ENCODE measurements around the gene PDE4D. TPM values are rescaled to one million over a fixed set of nuclear protein-coding genes. Genes with fewer than 3 reads are reported as not detected.

PDE4D gene
- total RNA-seq, 1 experiment from 2014 or later: 3.6 TPM

DNA sequence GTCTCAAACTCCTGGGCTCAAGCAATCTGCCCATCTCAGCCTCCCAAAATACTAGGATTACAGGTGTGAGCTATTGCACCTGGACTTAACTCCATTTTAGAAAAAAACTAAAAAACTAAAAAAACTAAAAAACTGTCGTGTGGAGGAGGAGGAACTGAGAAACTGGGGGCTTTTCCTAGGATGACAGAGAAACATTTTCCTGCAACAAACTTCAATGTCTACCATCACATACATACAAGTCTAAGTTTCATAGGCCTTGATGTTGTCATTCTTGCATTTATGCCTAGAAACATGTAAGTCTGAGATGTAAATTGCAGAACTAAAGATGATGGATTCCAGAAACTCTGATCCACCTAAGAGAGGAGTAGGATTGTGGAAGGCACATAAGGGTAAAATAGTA lies 753.8 kb downstream of the PDE4D start:
- no peak for DNase-seq
- Histone ChIP-seq H3K36me3 (ENCODE audit: low read depth, low read length) (no peaks in the 10 kb centered on the region), H3K79me2 (ENCODE audit: low read length) (no peaks in the 10 kb centered on the region), H2AFZ (ENCODE audit: low read length) (no peak overlapping the region), H3F3A (ENCODE audit: low read length, unreplicated experiment) (no peaks in the 10 kb centered on the region), H3K27ac (ENCODE audit: low read length) (no peak overlapping the region), H3K4me2 (ENCODE audit: low read length) (no peak overlapping the region), H3K9ac (ENCODE audit: low read length) (no peak overlapping the region), H3K27me3 (ENCODE audit: low read length) (no peaks in the 10 kb centered on the region), H3K9me2 (replicated peaks; ENCODE audit: low read length) (no peaks in the 10 kb centered on the region), H3K9me3 (ENCODE audit: low read length) (no peaks in the 10 kb centered on the region), H4K20me1 (ENCODE audit: low read length) (no peaks in the 10 kb centered on the region), H3K4me1 (ENCODE audit: insufficient read depth, low read length) (peaks cover 14% of the 10 kb centered on the region; the same call in 1 of the 2 replicates), H3K4me3 (ENCODE audit: low read length) (no peak overlapping the region)
- no TSS peak for BruUV-seq (replicated peaks)
- CTCF ChIA-PET: no interaction called here
- intact Hi-C loops (cut with micrococcal nuclease): no loop called here
- POLR2A ChIA-PET (ENCODE audit: unreplicated experiment): no interaction called here
- TF ChIP-seq, protein P1, sequence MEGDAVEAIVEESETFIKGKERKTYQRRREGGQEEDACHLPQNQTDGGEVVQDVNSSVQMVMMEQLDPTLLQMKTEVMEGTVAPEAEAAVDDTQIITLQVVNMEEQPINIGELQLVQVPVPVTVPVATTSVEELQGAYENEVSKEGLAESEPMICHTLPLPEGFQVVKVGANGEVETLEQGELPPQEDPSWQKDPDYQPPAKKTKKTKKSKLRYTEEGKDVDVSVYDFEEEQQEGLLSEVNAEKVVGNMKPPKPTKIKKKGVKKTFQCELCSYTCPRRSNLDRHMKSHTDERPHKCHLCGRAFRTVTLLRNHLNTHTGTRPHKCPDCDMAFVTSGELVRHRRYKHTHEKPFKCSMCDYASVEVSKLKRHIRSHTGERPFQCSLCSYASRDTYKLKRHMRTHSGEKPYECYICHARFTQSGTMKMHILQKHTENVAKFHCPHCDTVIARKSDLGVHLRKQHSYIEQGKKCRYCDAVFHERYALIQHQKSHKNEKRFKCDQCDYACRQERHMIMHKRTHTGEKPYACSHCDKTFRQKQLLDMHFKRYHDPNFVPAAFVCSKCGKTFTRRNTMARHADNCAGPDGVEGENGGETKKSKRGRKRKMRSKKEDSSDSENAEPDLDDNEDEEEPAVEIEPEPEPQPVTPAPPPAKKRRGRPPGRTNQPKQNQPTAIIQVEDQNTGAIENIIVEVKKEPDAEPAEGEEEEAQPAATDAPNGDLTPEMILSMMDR (conservative IDR thresholded peaks at IDR 0.05; ENCODE audit: low read depth, low read length): no peak
- TF ChIP-seq EZH2 (IDR thresholded peaks at IDR 0.05; ENCODE audit: low read length, unreplicated experiment): no peak
- ATAC-seq: no peak

DNA sequence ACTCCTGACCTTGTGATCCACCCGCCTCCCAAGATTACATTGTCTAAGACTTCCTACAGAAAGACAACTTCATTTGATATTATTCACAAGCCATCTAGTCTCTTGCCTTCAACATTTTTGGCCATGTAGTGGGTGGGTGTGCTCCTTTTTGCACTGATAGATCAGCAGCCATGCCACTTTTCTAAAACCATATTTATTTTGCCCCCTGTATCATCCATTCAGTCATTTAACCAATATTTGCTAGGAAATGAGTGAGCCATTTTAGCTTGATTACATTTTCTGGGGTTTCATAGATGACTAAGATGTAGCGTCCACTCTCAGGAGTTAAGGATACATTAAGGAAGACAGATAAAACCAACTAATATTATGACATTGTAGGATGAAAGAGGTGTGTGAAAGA lies 755.0 kb downstream of the PDE4D start:
- no peaks in the 10 kb centered on the region for H3K9me3 ChIP-seq (ENCODE audit: low read length)
- peak; percentile 80 for ATAC-seq
- no peak overlapping the region for H3K4me3 ChIP-seq (ENCODE audit: low read length)
- intact Hi-C loops (cut with micrococcal nuclease): no loop called here
- no TSS peak for BruUV-seq (replicated peaks)
- H3K9ac ChIP-seq (ENCODE audit: low read length): no peak overlapping the region
- no peaks in the 10 kb centered on the region for H3F3A ChIP-seq (ENCODE audit: low read length, unreplicated experiment)
- H3K4me1 ChIP-seq (ENCODE audit: insufficient read depth, low read length): peaks cover 14% of the 10 kb centered on the region; the same call in 1 of the 2 replicates
- TF ChIP-seq EZH2phosphoT487 (IDR thresholded peaks at IDR 0.05; ENCODE audit: borderline replicate concordance, low read length) (no peak), EZH2 (IDR thresholded peaks at IDR 0.05; ENCODE audit: low read length, unreplicated experiment) (no peak)
- TF ChIP-seq, protein P1 (conservative IDR thresholded peaks at IDR 0.05; ENCODE audit: low read depth, low read length): no peak
- peak overlapping the region; percentile 70 for H3K27ac ChIP-seq (ENCODE audit: low read length)
- POLR2A ChIA-PET (ENCODE audit: unreplicated experiment): no interaction called here
- CTCF ChIA-PET: no interaction called here
- H3K9me2 ChIP-seq (replicated peaks; ENCODE audit: low read length): no peaks in the 10 kb centered on the region
- no peaks in the 10 kb centered on the region for H3K79me2 ChIP-seq (ENCODE audit: low read length)
- H3K27me3 ChIP-seq (ENCODE audit: low read length): no peaks in the 10 kb centered on the region
- H2AFZ ChIP-seq (ENCODE audit: low read length): no peak overlapping the region
- no peak overlapping the region for H3K4me2 ChIP-seq (ENCODE audit: low read length)
- H3K36me3 ChIP-seq (ENCODE audit: low read depth, low read length): no peaks in the 10 kb centered on the region
- peak; percentile 54 for DNase-seq
- H4K20me1 ChIP-seq (ENCODE audit: low read length): no peaks in the 10 kb centered on the region

DNA sequence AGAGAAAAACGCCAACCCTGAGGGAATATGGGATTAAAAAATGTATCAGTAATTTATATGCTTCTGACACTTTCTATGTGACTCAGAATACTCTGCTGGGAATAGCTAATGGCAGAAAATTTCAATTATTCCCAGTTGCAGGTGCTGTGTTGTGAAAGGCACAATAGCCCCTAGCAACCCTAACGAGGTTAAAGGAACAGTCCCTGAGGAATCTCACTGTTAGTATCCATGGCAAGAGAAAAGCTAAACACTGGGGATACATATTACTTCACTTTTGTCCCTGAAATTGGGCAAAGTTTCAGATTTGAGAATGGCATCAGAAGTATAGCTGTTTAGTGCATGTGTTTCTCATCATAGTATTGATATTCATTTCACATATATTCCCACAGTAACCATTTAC lies 755.7 kb downstream of the PDE4D start:
- ChIA-PET CTCF (no interaction called here), POLR2A (ENCODE audit: unreplicated experiment) (no interaction called here)

More for the DNA sequence above, 755.7 kb downstream of the PDE4D start:
- H3K36me3 ChIP-seq (ENCODE audit: low read depth, low read length): no peaks in the 10 kb centered on the region
- H3K4me3 ChIP-seq (ENCODE audit: low read length): no peak overlapping the region
- peaks cover 14% of the 10 kb centered on the region; the same call in 1 of the 2 replicates for H3K4me1 ChIP-seq (ENCODE audit: insufficient read depth, low read length)
- ATAC-seq (no peak), DNase-seq (no peak)
- no peaks in the 10 kb centered on the region for H3F3A ChIP-seq (ENCODE audit: low read length, unreplicated experiment)
- no peak overlapping the region for H3K9ac ChIP-seq (ENCODE audit: low read length)
- no peak overlapping the region for H2AFZ ChIP-seq (ENCODE audit: low read length)
- TF ChIP-seq, protein P1 (conservative IDR thresholded peaks at IDR 0.05; ENCODE audit: low read depth, low read length): no peak
- TF ChIP-seq EZH2 (IDR thresholded peaks at IDR 0.05; ENCODE audit: low read length, unreplicated experiment) (no peak), EZH2phosphoT487 (IDR thresholded peaks at IDR 0.05; ENCODE audit: borderline replicate concordance, low read length) (no peak)
- H3K9me2 ChIP-seq (replicated peaks; ENCODE audit: low read length): no peaks in the 10 kb centered on the region
- no peaks in the 10 kb centered on the region for H3K27me3 ChIP-seq (ENCODE audit: low read length)
- no peaks in the 10 kb centered on the region for H3K9me3 ChIP-seq (ENCODE audit: low read length)
- H3K79me2 ChIP-seq (ENCODE audit: low read length): no peaks in the 10 kb centered on the region
- intact Hi-C loops (cut with micrococcal nuclease): no loop called here
- peak overlapping the region; percentile 70 for H3K27ac ChIP-seq (ENCODE audit: low read length)
- H4K20me1 ChIP-seq (ENCODE audit: low read length): no peaks in the 10 kb centered on the region
- no peak overlapping the region for H3K4me2 ChIP-seq (ENCODE audit: low read length)
- no TSS peak for BruUV-seq (replicated peaks)
